HFF-Myc (cell line): Measurements from ENCODE around the gene GPR25.

Source experiments
- DNase-seq: peaks from one replicate; pipeline ENCODE4 v3.0.0-alpha.2; 2011; ENCODE audit warnings: low read depth; ENCODE audit errors: extremely low read depth
- H3K4me3 ChIP-seq: replicated peaks from 2 replicates; pipeline ENCODE4 v1.5.1; 2011; ENCODE audit warnings: low read depth, mild to moderate bottlenecking, control low read depth, low read length
- TF ChIP-seq, protein P1 (sequence below): IDR thresholded peaks from 2 replicates; pipeline ENCODE4 v1.5.1; 2012; ENCODE audit warnings: mild to moderate bottlenecking, low read depth, low read length, control low read depth; ENCODE audit errors: missing control alignments

Gene GPR25

DNA sequence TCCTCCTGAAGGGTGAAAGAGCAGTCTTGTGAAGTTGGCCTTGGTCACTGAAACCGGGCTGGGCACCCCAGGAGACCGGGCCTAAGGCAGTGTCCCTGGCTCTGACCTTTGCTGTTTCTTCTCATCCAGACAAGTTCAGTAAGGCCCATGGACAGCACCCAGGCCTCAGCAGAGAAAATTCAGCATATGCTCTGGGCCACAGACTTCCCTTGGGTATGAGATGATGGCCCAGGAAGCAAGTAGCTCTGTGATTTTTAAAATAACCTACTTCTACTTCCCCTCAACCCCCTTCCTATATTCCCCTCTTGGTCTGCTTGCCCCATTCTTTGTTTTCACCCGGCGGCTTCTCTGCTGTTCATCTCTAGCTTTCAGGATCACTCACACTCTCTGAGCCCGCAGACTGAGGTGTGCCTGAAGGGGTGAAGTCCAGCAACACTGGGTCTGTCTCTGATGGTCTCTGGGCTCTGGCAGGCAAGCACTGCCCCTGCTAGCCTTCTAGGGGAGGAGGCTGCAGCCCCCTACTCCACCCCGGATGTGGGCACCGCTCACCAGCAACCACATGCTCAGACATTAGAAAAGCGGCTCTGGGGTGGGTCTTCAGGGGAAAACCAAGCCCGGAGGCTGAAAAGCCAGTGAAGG, 2.9 kb upstream of the GPR25 start:
- TF ChIP-seq, protein P1, sequence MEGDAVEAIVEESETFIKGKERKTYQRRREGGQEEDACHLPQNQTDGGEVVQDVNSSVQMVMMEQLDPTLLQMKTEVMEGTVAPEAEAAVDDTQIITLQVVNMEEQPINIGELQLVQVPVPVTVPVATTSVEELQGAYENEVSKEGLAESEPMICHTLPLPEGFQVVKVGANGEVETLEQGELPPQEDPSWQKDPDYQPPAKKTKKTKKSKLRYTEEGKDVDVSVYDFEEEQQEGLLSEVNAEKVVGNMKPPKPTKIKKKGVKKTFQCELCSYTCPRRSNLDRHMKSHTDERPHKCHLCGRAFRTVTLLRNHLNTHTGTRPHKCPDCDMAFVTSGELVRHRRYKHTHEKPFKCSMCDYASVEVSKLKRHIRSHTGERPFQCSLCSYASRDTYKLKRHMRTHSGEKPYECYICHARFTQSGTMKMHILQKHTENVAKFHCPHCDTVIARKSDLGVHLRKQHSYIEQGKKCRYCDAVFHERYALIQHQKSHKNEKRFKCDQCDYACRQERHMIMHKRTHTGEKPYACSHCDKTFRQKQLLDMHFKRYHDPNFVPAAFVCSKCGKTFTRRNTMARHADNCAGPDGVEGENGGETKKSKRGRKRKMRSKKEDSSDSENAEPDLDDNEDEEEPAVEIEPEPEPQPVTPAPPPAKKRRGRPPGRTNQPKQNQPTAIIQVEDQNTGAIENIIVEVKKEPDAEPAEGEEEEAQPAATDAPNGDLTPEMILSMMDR = no peak
- no peak overlapping the region for H3K4me3 ChIP-seq
- no peak for DNase-seq

DNA sequence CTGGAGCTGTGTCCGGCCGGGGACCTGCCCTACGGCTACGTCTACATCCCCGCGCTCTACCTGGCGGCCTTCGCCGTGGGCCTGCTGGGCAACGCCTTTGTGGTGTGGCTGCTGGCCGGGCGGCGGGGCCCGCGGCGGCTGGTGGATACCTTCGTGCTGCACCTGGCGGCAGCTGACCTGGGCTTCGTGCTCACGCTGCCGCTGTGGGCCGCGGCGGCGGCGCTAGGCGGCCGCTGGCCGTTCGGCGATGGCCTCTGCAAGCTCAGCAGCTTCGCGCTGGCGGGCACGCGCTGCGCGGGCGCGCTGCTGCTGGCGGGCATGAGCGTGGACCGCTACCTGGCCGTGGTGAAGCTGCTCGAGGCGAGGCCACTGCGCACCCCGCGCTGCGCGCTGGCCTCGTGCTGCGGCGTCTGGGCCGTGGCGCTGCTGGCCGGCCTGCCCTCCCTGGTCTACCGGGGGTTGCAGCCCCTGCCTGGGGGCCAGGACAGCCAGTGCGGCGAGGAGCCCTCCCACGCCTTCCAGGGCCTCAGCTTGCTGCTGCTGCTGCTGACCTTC, 412 bp downstream of the GPR25 start:
- no peak for DNase-seq
- H3K4me3 ChIP-seq = no peak overlapping the region; the same call in 1 of the 2 replicates
- TF ChIP-seq, protein P1 = no peak

DNA sequence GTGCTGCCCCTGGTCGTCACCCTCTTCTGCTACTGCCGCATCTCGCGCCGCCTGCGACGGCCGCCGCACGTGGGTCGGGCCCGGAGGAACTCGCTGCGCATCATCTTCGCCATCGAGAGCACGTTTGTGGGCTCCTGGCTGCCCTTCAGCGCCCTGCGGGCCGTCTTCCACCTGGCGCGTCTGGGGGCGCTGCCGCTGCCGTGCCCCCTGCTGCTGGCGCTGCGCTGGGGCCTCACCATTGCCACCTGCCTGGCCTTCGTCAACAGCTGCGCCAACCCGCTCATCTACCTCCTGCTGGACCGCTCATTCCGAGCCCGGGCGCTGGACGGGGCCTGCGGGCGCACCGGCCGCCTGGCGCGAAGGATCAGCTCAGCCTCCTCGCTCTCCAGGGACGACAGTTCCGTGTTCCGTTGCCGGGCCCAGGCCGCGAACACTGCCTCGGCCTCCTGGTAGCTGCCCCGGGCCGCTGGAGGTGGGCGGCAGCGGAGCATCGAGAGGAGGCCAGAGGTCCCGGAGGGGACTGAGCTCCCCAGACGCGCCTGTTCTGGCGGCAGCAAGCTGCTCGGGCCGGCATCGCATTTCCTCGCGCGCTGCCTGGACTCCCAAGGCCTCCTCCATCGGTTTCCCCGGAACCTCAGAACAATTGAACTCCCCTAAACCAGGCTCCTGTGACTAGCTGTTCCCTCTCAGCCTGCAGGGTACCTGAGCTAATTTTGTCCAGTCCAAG, 1.1 kb downstream of the GPR25 start:
- H3K4me3 ChIP-seq = no peak overlapping the region; the same call in 1 of the 2 replicates
- DNase-seq = no peak
- TF ChIP-seq, protein P1 = no peak

DNA sequence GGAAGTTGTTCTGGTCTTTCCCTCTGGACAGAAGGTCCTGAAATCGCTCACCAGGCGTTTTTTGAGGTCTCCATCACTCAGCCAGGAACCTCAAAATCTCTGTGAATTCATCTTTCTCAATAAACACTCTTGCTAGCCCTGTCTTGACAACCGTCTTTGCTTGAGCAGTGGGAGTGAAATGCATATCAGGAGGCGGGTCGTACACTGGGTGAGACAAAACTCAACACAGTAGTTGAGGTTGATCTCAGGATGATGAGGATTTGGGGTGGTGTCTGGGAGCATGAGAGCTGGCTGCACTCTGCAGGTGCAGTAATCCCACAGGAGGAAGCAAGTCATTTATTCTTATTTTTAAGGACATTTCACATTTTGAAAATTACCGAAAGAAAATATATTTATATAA, 1.9 kb downstream of the GPR25 start:
- H3K4me3 ChIP-seq = no peak overlapping the region
- DNase-seq = no peak
- TF ChIP-seq, protein P1 = no peak

DNA sequence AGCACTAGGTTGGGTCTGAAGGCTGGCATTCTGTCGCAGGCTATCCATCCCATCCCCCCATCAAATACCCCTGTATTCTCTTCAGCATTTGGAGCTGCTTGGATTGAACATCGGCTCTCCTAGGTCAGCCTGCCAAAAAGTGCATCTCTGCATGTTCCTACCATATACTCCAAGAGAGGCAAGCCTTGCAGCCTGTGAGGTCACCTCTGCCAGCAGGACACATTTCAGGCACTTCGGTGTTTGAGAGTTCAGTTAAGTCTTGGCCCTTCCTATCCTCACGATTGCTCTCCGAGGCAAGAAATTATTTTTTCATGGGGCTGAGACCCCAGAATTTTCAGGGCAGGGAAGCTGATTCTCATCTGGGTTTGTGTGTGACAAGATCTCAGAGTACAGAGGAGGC, 2.6 kb downstream of the GPR25 start:
- TF ChIP-seq, protein P1 = no peak
- DNase-seq = no peak
- no peak overlapping the region for H3K4me3 ChIP-seq

DNA sequence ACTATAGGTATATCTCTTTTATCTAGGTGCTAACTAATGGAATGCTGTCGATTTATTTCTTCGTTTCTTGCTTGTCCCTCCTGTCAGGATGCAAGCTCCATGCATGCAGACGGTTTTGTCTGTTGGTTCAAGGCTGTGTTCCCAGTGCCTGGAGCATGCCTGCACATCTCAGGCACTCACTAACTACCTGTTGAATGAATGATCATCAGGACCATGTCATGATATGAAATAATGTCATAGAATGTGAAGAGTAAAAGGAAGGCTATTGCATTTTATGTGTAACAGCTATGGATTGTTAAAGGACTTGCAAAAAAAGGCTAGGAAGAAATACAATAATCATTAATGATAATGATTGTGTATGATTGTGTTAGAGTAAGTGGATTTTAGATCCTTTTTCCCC, 4.2 kb downstream of the GPR25 start:
- DNase-seq = no peak
- no peak overlapping the region for H3K4me3 ChIP-seq
- TF ChIP-seq, protein P1 = no peak
